ENCODE measurements around the gene ACSF3.

Gene ACSF3

DNA sequence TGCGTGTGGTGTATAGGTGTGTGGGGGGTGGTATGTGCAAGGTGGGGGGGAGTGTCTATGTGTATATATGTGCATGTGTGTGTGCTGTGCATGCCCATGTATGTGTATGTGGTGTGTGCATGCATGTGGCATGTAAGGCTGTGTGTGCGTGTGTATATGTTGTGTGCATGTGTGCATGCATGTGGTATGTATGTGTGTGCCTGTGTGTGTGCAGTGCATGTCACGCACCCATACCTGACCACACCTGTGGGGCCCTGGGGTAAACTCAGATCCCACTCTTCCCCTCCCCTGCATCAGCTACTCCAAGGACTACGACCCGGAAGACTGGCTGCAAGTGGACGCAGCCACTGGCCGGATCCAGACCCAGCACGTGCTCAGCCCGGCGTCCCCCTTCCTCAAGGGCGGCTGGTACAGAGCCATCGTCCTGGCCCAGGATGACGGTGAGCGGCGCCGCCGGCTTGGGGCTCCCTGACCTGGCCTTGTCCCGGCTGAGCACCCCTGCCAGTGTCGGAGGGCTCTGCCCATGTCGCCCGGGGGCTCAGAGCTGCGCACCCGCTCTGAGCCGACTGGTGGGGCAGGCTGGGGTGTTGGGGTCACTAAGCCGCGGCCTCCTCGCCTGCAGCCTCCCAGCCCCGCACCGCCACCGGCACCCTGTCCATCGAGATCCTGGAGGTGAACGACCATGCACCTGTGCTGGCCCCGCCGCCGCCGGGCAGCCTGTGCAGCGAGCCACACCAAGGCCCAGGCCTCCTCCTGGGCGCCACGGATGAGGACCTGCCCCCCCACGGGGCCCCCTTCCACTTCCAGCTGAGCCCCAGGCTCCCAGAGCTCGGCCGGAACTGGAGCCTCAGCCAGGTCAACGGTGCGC lies 97.6 kb downstream of the ACSF3 start:
- TF ChIP-seq TOX (CRISPR knock-in tag; IDR thresholded peaks at IDR 0.05; ENCODE audit: borderline replicate concordance) (no peak), SNAI2 (CRISPR knock-in tag; IDR thresholded peaks at IDR 0.05) (no peak), RARB (CRISPR knock-in tag; IDR thresholded peaks at IDR 0.05) (no peak), ZNF565 (CRISPR knock-in tag; conservative IDR thresholded peaks at IDR 0.05; ENCODE audit: low read depth) (no peak), ZNF8 (CRISPR knock-in tag; IDR thresholded peaks at IDR 0.05) (no peak), ZFP30 (CRISPR knock-in tag; IDR thresholded peaks at IDR 0.05) (no peak), BACH2 (CRISPR knock-in tag; IDR thresholded peaks at IDR 0.05; ENCODE audit: borderline replicate concordance) (no peak), ZC3H10 (CRISPR knock-in tag; IDR thresholded peaks at IDR 0.05) (no peak), ZNF70 (CRISPR knock-in tag; IDR thresholded peaks at IDR 0.05) (no peak), ARNTL (CRISPR knock-in tag; IDR thresholded peaks at IDR 0.05; ENCODE audit: borderline replicate concordance, low read depth) (no peak), ISL1 (CRISPR knock-in tag; IDR thresholded peaks at IDR 0.05) (no peak), PPARA (CRISPR knock-in tag; IDR thresholded peaks at IDR 0.05; ENCODE audit: borderline replicate concordance) (no peak), OSR1 (CRISPR knock-in tag; IDR thresholded peaks at IDR 0.05) (no peak), ZFP3 (CRISPR knock-in tag; IDR thresholded peaks at IDR 0.05) (no peak)
- TF ChIP-seq, protein P1, sequence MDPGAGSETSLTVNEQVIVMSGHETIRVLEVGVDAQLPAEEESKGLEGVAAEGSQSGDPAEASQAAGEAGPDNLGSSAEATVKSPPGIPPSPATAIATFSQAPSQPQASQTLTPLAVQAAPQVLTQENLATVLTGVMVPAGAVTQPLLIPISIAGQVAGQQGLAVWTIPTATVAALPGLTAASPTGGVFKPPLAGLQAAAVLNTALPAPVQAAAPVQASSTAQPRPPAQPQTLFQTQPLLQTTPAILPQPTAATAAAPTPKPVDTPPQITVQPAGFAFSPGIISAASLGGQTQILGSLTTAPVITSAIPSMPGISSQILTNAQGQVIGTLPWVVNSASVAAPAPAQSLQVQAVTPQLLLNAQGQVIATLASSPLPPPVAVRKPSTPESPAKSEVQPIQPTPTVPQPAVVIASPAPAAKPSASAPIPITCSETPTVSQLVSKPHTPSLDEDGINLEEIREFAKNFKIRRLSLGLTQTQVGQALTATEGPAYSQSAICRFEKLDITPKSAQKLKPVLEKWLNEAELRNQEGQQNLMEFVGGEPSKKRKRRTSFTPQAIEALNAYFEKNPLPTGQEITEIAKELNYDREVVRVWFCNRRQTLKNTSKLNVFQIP (CRISPR knock-in tag; IDR thresholded peaks at IDR 0.05; ENCODE audit: borderline replicate concordance, low read depth): no peak
- TF ChIP-seq, protein P2, sequence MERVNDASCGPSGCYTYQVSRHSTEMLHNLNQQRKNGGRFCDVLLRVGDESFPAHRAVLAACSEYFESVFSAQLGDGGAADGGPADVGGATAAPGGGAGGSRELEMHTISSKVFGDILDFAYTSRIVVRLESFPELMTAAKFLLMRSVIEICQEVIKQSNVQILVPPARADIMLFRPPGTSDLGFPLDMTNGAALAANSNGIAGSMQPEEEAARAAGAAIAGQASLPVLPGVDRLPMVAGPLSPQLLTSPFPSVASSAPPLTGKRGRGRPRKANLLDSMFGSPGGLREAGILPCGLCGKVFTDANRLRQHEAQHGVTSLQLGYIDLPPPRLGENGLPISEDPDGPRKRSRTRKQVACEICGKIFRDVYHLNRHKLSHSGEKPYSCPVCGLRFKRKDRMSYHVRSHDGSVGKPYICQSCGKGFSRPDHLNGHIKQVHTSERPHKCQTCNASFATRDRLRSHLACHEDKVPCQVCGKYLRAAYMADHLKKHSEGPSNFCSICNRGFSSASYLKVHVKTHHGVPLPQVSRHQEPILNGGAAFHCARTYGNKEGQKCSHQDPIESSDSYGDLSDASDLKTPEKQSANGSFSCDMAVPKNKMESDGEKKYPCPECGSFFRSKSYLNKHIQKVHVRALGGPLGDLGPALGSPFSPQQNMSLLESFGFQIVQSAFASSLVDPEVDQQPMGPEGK (CRISPR knock-in tag; IDR thresholded peaks at IDR 0.05; ENCODE audit: borderline replicate concordance): no peak

DNA sequence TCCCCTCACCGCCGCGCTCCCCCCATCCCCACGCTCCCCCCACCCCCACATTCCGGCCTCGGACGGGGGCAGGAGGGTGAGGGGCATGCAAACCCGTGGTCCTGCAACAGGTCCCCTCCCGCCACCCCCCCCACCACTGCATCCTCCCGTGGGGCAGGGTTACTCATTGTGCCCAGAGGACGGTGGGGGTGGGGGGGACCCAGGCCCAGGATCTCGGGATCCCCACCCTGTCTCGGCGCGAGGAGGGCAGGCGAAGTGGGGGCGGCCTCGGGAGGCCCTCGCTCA lies 98.2 kb downstream of the ACSF3 start:
- TF ChIP-seq TOX (CRISPR knock-in tag; IDR thresholded peaks at IDR 0.05; ENCODE audit: borderline replicate concordance) (no peak), ARNTL (CRISPR knock-in tag; IDR thresholded peaks at IDR 0.05; ENCODE audit: borderline replicate concordance, low read depth) (no peak), ZFP30 (CRISPR knock-in tag; IDR thresholded peaks at IDR 0.05) (no peak), PPARA (CRISPR knock-in tag; IDR thresholded peaks at IDR 0.05; ENCODE audit: borderline replicate concordance) (no peak), ZNF565 (CRISPR knock-in tag; conservative IDR thresholded peaks at IDR 0.05; ENCODE audit: low read depth) (no peak), ISL1 (CRISPR knock-in tag; IDR thresholded peaks at IDR 0.05) (no peak), ZNF8 (CRISPR knock-in tag; IDR thresholded peaks at IDR 0.05) (no peak), ZNF70 (CRISPR knock-in tag; IDR thresholded peaks at IDR 0.05) (no peak), GLIS3 (CRISPR knock-in tag; IDR thresholded peaks at IDR 0.05) (no peak), TCF4 (CRISPR knock-in tag; IDR thresholded peaks at IDR 0.05; ENCODE audit: borderline replicate concordance) (no peak)
- TF ChIP-seq, protein P3, sequence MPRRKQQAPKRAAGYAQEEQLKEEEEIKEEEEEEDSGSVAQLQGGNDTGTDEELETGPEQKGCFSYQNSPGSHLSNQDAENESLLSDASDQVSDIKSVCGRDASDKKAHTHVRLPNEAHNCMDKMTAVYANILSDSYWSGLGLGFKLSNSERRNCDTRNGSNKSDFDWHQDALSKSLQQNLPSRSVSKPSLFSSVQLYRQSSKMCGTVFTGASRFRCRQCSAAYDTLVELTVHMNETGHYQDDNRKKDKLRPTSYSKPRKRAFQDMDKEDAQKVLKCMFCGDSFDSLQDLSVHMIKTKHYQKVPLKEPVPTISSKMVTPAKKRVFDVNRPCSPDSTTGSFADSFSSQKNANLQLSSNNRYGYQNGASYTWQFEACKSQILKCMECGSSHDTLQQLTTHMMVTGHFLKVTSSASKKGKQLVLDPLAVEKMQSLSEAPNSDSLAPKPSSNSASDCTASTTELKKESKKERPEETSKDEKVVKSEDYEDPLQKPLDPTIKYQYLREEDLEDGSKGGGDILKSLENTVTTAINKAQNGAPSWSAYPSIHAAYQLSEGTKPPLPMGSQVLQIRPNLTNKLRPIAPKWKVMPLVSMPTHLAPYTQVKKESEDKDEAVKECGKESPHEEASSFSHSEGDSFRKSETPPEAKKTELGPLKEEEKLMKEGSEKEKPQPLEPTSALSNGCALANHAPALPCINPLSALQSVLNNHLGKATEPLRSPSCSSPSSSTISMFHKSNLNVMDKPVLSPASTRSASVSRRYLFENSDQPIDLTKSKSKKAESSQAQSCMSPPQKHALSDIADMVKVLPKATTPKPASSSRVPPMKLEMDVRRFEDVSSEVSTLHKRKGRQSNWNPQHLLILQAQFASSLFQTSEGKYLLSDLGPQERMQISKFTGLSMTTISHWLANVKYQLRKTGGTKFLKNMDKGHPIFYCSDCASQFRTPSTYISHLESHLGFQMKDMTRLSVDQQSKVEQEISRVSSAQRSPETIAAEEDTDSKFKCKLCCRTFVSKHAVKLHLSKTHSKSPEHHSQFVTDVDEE (CRISPR knock-in tag; IDR thresholded peaks at IDR 0.05): no peak
- TF ChIP-seq, protein P4, sequence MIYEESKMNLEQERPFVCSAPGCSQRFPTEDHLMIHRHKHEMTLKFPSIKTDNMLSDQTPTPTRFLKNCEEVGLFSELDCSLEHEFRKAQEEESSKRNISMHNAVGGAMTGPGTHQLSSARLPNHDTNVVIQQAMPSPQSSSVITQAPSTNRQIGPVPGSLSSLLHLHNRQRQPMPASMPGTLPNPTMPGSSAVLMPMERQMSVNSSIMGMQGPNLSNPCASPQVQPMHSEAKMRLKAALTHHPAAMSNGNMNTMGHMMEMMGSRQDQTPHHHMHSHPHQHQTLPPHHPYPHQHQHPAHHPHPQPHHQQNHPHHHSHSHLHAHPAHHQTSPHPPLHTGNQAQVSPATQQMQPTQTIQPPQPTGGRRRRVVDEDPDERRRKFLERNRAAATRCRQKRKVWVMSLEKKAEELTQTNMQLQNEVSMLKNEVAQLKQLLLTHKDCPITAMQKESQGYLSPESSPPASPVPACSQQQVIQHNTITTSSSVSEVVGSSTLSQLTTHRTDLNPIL (CRISPR knock-in tag; IDR thresholded peaks at IDR 0.05; ENCODE audit: low read depth): no peak
- TF ChIP-seq, protein P5, sequence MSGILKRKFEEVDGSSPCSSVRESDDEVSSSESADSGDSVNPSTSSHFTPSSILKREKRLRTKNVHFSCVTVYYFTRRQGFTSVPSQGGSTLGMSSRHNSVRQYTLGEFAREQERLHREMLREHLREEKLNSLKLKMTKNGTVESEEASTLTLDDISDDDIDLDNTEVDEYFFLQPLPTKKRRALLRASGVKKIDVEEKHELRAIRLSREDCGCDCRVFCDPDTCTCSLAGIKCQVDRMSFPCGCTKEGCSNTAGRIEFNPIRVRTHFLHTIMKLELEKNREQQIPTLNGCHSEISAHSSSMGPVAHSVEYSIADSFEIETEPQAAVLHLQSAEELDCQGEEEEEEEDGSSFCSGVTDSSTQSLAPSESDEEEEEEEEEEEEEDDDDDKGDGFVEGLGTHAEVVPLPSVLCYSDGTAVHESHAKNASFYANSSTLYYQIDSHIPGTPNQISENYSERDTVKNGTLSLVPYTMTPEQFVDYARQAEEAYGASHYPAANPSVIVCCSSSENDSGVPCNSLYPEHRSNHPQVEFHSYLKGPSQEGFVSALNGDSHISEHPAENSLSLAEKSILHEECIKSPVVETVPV (CRISPR knock-in tag; IDR thresholded peaks at IDR 0.05): no peak
- ATAC-seq: no peak

More for the DNA sequence above, 97.6 kb downstream of the ACSF3 start:
- no peak for ATAC-seq

DNA sequence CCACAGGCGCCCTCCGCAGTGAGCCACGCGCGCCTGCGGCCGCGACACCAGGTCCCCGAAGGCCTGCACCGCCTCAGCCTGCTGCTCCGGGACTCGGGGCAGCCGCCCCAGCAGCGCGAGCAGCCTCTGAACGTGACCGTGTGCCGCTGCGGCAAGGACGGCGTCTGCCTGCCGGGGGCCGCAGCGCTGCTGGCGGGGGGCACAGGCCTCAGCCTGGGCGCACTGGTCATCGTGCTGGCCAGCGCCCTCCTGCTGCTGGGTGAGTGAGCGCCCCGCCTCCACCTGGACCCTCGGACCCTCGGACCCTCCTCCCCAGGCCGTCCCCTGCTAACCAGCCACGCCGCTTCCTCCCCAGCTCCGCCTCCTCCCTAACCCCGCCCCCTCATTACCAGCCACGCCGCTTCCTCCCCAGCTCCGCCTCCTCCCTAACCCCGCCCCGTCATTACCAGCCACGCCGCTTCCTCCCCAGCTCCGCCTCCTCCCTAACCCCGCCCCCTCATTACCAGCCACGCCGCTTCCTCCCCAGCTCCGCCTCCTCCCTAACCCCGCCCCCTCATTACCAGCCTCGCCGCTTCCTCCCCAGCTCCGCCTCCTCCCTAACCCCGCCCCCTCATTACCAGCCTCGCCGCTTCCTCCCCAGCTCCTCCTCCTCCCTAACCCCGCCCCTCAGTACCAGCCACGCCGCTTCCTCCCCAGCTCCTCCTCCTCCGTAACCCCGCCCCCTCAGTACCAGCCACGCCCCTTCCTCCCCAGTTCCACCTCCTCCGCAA lies 98.7 kb downstream of the ACSF3 start:
- ATAC-seq: peak; percentile 45

All from SK-N-SH treated with all-trans-retinoic acid at 6 μM for 48 hours (cell line).